Activated T-cell treated with anti-CD3 and anti-CD28 coated beads for 4 hours (primary cell): ENCODE results near the gene PDP2.
"Not testable (repeated sequence)": the region's sequence is repeated elsewhere in the genome, so short reads cannot be mapped to it uniquely, and the experiment has no call there.

Source experiments
- DNase-seq: peaks from one replicate; pipeline ENCODE4 v3.0.0-alpha.2; 2020

The PDP2 gene

GRCh38 chr16:66886914-66887313, 6.6 kb downstream of the PDP2 start:
- no peak for DNase-seq

- DNase-seq, result no peak
These were observed 8.6 kb downstream of the PDP2 start for GRCh38 chr16:66888647-66889615.

DNA sequence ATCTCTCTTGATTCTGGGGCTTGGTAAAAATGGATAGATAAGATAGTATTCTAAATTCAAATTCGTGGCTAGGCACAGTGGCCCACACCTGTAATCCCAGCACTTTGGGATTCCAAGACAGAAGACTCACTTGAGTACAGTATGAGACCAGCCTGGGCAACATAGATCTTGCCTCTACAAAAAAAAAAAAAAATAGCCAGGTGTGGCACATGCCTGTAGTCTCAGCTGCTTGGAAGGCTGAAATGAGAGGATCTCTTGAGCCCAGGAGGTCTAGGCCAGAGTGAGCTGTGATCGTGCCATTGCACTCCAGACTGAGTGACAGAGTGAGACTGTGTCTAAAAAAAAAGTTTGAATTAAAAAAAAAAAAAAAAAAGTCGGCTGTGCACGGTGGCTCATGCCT, 9.3 kb downstream of the PDP2 start:
- DNase-seq, result no peak

DNA sequence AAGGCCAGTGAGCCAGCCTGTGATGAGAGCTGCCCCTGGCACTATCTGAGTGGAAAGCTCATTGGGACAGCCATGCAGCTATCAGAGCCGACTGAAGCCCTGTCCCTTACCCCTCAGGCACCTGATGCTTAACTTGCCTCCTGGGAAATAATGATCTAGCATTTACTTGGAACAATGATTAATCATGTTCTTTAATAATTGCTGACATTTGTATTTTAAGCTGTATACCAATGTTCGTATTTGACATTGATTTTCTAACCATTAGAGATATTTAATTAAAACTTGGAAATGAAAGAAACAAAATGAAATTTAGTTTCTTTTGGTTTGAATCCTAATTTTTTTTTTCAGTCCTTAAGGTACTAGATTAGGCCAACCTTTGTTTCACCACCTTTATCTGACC, 10.5 kb downstream of the PDP2 start:
- no peak for DNase-seq

- DNase-seq, result no peak
These were observed 11.0 kb downstream of the PDP2 start for GRCh38 chr16:66891360-66891759.

DNA sequence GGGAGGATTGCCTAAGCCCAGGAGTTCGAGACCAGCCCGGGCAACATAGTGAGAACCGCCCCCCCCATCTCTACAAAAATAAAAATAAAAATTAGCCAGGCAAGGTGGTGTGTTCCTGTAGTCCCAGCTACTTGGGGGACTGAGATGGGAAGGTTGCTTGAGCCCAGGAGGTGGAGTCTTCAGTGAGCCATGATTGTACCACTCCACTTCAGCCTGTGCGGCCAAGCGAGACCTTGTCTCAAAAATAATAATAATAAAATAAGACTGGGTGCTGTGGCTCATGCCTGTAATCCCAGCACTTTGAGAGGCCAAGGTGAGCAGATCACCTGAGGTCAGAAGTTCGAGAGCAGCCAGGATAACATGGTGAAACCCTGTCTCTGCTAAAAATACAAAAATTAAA, 11.5 kb downstream of the PDP2 start:
- DNase-seq, result no peak

DNA sequence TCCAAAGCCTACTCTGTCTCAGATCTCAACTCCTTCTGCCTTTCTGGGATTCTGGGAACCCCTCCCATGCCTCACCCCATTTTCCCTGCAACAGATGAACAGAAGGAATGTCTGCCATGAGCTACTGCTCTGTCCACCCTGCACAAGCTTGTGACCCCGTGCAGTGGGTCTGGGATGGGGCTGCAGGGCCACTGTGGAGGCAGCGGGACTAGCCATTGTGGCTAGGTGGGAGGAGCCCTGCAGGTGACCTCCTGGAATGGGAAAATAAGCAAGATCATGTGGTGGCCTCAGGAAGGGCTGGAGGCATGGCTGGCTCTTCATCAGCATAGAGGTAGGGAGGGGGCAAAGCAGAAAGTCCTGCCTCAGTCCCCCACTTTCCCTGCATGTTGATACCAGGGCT, 13.7 kb downstream of the PDP2 start:
- DNase-seq, result no peak

DNA sequence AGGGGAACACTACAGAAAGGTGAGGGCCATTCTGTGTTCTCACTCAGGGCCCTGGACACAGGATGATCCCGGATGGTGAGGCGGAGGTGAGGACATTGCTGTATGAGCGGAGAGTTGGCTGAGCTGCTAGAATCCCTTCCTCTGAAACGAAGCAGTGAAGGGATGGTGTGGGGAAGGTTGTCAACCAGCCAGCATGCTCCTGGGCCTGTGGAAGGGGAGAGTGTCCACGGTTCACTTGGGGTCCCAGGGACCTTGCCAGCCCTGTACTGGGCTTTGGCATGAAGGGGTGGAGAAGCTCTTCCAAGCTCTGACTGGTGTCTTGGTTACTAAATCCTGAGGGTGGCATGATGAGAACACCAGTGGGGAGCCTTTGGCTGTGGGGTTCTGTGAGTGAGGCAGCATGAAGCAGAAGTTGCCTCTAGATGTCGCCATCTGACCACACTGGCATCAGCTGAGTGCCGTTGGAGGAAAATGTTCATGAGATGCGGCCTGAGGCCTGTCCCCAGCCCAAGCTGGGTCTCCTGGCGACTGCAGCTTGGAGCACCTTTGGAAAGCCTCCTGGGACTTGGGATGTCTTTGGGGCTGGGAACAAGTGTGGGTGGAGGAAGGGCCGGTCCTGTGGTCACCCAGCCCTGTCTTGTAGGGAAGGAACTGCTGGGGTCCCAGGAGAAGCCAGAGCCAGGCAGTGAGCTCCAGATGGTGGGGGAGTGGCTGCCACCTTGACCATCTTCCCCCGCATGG, 14.8 kb downstream of the PDP2 start:
- peak; percentile 49 for DNase-seq

GRCh38 chr16:66895689-66895979, 15.3 kb downstream of the PDP2 start:
- no peak for DNase-seq

DNA sequence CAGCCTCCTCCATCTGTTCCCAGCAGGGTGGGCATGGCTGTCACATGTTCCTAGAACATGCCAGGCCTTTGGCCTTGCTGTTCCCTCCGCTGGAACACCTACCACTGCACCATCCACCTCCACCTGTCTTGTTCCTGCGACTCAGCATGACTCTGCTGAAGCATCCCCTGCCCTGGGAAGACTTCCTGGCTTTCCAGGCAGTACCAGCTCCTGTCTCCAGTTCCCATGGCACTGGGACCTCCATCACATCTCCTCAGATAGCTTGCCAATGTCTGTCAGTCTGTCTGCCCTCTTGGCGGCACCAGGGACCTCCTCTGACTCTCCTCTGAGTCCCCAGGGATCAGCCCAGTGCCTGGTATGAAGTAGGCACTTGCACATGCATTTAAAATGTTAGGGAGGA, 15.7 kb downstream of the PDP2 start:
- DNase-seq, result no peak

DNA sequence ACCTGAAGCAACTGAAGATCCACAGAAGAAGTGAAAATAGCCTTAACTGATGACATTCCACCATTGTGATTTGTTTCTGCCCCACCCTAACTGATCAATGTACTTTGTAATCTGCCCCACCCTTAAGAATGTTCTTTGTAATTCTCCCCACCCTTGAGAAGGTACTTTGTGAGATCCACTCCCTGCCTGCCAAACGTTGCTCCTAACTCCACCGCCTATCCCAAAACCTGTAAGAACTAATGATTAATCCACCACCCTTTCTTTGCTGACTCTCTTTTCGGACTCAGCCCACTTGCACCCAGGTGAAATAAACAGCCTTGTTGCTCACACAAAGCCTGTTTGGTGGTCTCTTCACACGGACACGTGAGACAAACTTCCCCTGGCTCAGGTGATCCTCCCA, 16.4 kb downstream of the PDP2 start:
- DNase-seq, result not testable (repeated sequence)

DNA sequence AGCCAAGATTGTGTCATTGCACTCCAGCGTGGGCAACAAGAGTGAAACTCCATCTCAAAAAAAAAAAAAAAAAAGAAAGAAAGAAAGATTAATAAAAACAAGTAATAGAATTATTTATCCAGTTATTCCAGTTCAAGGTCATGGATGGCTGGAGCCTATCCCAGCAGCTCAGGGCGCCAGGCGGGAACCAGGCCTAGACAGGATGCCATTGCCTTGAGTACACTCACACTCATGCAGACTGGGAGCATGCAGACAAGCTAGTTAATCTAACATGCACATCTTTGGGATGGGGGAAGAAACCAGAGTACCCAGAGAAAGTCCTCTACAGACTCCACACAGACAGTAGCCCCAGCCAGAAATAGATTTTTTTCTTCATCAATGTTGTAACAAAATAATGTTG, 17.9 kb downstream of the PDP2 start:
- DNase-seq, result no peak

- DNase-seq, result no peak
These were observed 18.6 kb downstream of the PDP2 start for GRCh38 chr16:66898933-66899309.

GRCh38 chr16:66899310-66899944, 19.1 kb downstream of the PDP2 start:
- no peak for DNase-seq

DNA sequence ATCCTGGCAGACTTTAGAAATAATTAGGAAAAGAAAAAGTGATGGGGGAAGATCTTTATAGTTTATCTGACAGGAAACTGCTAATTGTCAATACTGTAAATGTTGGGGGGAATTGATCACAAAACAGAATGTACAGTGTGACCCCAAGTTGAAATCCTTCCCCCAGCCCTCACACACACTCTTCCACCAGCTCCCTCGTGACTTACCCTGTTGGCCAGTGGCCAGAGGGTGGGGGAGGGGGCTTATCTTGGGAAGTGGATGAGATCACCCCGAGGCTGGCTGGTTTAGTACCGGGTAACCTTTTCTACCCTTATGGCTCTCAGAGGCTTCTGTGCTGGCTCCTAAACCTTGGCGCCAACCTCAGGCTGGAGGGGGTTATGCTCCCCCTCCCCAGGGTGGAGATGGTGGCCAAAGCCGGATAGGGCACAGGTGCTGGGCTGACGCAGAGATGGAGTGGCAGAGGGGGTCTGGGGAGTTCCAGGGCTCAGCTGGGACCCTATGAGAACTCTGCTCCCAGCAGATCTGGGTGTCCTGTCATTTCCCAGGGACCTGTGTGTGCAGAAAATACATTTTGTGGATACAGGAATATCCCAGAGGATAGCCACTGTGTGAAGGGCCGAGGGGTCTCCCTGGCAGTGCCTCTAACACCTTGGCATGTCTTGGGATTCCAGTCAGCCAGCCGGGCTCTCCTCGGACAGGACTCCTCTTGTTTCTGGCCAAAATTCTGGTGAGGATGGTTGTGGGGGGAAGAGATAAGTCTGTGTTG, 19.8 kb downstream of the PDP2 start:
- DNase-seq, result no peak

- no peak for DNase-seq
These were observed 20.6 kb downstream of the PDP2 start for GRCh38 chr16:66900721-66901441.

- DNase-seq, result no peak
These were observed 21.3 kb downstream of the PDP2 start for GRCh38 chr16:66901626-66902025.

DNA sequence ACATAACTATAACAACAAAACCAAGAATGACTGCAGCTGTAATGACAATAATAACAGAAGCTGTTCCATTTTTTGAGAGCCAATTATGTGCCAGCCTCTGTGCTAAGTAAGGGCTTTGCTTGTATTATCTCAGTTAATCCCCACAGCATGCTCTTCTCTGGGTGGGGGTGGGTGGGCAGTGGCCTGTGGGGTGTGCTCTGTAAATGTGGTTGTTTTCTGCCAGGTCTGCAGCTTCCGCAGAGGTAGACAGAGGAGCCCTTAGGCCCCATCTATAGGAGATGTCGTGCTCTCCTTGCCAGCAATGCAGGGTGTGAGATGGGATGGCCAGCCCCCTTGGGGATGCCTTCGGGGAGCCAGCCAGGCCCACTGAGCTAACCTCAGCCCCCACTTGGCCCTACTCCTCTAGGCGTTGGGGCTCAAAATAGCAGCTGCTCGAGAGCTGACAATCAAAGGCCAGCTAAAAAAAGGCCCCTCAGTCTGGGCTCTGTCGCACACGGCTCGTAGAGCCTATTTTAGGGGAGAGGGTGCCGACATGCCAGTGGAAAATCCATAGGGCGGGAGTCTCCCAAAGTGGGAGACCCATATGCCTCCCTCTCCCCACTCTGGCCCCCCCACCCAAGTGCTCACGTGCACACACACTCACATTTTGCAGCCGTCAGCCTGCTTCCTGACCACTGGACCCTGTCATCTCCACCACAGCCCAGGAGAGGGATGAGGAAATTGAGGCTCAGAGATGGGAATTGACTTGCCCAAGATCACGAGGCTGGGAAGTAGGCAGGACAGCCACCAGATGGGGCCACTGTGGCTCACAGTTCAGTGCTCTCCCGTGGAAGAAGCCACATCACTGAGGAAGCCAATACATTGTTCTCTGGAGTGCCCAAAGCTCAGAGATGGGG, 22.6 kb downstream of the PDP2 start:
- no peak for DNase-seq

DNA sequence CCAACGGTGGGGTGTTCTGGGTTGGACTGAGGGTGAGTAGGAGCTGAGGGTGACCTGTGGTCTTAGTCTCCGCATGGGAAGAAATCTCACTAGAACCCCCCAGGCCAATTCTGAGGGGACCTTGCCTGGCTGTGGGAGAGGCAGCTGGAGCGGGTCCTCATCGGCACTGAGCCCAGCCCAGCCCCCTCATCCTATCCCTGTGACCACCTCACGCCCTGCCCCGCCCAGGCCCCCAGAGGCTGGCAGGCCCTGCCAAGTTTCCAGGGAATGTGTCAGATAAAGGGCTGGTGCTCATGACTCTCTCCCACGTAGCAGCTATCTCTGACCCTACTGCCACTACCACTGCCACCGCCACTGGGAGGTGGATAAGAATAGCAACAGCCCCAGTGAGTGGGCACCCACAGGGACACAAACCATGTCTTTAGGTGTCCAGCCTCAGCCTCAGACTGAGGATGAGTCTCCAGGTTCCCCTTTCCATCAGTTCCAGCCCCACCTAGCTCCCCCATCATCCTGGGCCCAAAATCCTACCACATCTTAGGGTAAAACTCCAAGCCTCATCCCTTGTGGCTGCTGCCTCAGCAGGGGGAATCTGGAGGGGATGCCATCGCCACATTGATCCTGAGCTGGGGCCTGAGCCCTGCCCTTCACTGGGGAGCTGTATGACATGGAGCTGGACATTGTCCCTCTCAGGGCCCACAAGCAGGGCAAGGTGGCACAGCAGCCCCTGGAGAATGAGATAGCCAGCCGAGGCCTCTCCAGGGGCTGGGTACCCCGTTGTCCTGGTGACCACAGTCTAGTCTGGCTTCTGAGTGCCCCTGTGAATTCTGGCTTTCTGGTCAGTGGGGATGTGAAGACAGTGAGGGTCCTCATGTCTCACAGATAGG, 23.5 kb downstream of the PDP2 start:
- DNase-seq, result no peak

DNA sequence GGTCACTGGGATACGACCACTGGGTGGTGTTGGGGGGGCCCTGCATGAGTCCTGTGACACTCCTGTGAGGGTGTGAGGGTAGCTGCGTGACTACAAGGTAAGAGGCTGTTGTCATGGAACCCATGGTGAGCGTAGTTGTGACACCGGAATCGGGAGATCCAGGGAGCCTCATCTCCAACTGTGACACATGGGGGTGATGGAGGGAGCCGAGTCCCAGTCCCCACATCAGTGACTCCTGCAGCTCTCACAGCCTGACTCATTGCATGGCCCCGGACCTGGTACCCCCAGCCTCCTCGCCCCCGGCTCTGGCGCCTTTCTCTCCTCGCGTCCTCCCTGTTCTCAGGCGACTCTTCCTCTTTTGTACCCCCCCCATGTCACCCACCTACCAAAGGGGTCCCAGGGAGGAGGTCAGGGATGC, 24.1 kb downstream of the PDP2 start:
- DNase-seq, result no peak
